HCT116 (cell line): ENCODE results near the gene RGL4.

Experiments
- CTCF ChIP-seq, 3 experiments: fragments of 200-600 bp in 1 of 3; sonication (generic) in 1 of 3; IDR thresholded peaks in 2 of 3; conservative IDR thresholded peaks in 1 of 3; 2 replicates each; pipeline ENCODE4 v1.5.1; 2012 to 2017; ENCODE audit warnings: low read depth in 2 of 3, low read length in 2 of 3, antibody characterized with exemption in 1 of 3, borderline replicate concordance in 1 of 3, control low read depth in 1 of 3, mild to moderate bottlenecking in 1 of 3, mixed read lengths in 1 of 3, mixed run types in 1 of 3, moderate library complexity in 1 of 3; ENCODE audit not compliant: insufficient read depth in 1 of 3
- EZH2phosphoT487 ChIP-seq: fragments of 200-600 bp; IDR thresholded peaks from 2 replicates; pipeline ENCODE4 v1.6.1; 2018; ENCODE audit warnings: antibody characterized with exemption, borderline replicate concordance
- JUND ChIP-seq: IDR thresholded peaks from 2 replicates; pipeline ENCODE4 v1.6.1; 2012
- POLR2A ChIP-seq: IDR thresholded peaks from 2 replicates; pipeline ENCODE4 v1.7.0; 2011; ENCODE audit warnings: borderline replicate concordance; ENCODE audit not compliant: insufficient read depth, insufficient read length; ENCODE audit errors: extremely low read depth
- RAD21 ChIP-seq: IDR thresholded peaks from 2 replicates; pipeline ENCODE4 v1.6.1; 2012; ENCODE audit warnings: low read depth, mild to moderate bottlenecking
- SIN3A ChIP-seq: IDR thresholded peaks from 2 replicates; pipeline ENCODE4 v1.6.1; 2012; ENCODE audit warnings: low read depth
- TCF7L2 ChIP-seq: IDR thresholded peaks from 2 replicates; pipeline ENCODE4 v1.7.0; 2011; ENCODE audit warnings: borderline replicate concordance, inconsistent platforms; ENCODE audit not compliant: insufficient read depth, insufficient read length; ENCODE audit errors: extremely low read depth
- YY1 ChIP-seq: IDR thresholded peaks from 2 replicates; pipeline ENCODE4 v1.6.1; 2011; ENCODE audit warnings: low read length, low read depth, moderate library complexity, mild to moderate bottlenecking; ENCODE audit not compliant: insufficient replicate concordance; ENCODE audit errors: extremely low read depth
- TF ChIP-seq, protein P1 (sequence below): IDR thresholded peaks from 2 replicates; pipeline ENCODE4 v1.6.1; 2012

DNA sequence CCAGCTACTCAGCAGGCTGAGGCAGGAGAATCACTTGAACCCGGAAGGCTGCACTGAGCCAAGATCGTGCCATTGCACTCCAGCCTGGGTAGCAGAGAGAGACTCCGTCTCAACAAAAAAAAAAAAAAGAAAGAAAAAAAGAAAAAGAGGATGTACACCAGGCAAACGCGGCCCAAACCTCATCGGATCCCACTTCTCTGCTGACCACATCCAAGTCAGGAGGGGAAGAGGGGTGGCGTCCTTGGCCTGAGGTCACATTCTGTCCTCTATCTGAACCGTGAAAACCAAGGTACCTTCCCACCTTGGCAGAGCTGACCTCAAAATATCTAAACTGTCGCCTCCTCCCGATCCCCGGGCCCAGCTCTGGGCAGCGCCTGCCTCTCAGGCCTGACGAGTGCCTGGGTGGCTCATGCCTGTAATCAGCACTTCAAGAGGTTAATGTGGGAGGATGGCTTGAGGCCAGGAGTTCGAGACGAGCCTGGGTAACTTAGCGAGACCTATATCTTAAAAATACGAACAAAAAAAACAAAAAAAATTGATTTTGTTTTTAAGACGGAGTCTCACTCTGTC is 25.1 kb downstream of the RGL4 start:
- TF ChIP-seq POLR2A = no peak
- TF ChIP-seq CTCF (IDR thresholded peaks at IDR 0.05 in 2 of 3, conservative IDR thresholded peaks at IDR 0.05 in 1 of 3; ENCODE audit: borderline replicate concordance in 1 of 3, insufficient read depth in 1 of 3, low read depth in 2 of 3, low read length in 2 of 3) = no peak
- TF ChIP-seq TCF7L2 = no peak
- TF ChIP-seq JUND = no peak
- TF ChIP-seq, protein P1, sequence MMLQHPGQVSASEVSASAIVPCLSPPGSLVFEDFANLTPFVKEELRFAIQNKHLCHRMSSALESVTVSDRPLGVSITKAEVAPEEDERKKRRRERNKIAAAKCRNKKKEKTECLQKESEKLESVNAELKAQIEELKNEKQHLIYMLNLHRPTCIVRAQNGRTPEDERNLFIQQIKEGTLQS = no peak
- no peak for TF ChIP-seq RAD21
- no peak for TF ChIP-seq YY1
- TF ChIP-seq EZH2phosphoT487 = no peak
- no peak for TF ChIP-seq SIN3A
